Skin of body (tissue), 2 donors: ENCODE data around the gene PLPPR3. TPM values are rescaled to one million over a fixed set of nuclear protein-coding genes. Genes with fewer than 3 reads are reported as not detected.
"Not testable (repeated sequence)": the region's sequence is repeated elsewhere in the genome, so short reads cannot be mapped to it uniquely, and the experiment has no call there.

ENCODE experiments used
- DNase-seq: peaks from one replicate; lab custom pipeline; 2025; lab: John Stamatoyannopoulos, UW
- total RNA-seq: library from RNA; depleted of rRNA; stranded (reverse); fragments of >200 nt; gene quantifications from one replicate; pipeline ENCODE4 v1.2.3, GENCODE V29; 2014

Gene PLPPR3
- total RNA-seq, 1 donor from 2014 or later: 0.89 TPM

DNA sequence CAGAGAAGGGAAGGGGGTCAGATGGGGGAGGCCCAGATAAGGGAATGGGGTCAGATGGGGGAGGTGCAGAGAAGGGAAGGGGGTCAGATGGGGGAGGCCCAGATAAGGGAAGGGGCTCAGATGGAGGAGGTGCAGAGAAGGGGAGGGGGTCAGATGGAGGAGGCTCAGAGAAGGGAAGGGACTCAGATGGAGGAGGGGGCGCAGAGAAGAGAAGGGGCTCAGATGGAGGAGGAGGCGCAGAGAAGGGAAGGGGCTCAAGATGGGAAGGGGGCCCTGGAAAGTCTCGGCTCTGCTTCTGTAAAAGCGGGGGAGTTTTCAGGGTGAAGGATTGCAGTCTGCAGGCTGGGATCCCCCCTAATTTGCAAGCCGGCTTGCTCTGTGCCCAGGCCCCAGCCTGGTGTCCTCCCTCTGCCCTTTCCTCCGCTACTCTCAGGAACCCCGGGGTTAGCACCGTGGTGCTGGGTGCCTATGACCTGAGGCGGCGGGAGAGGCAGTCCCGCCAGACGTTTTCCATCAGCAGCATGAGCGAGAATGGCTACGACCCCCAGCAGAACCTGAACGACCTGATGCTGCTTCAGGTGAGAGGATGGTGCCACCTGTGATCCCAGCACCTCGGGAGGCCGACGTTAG lies 7.5 kb upstream of the PLPPR3 start:
- no peak for DNase-seq

DNA sequence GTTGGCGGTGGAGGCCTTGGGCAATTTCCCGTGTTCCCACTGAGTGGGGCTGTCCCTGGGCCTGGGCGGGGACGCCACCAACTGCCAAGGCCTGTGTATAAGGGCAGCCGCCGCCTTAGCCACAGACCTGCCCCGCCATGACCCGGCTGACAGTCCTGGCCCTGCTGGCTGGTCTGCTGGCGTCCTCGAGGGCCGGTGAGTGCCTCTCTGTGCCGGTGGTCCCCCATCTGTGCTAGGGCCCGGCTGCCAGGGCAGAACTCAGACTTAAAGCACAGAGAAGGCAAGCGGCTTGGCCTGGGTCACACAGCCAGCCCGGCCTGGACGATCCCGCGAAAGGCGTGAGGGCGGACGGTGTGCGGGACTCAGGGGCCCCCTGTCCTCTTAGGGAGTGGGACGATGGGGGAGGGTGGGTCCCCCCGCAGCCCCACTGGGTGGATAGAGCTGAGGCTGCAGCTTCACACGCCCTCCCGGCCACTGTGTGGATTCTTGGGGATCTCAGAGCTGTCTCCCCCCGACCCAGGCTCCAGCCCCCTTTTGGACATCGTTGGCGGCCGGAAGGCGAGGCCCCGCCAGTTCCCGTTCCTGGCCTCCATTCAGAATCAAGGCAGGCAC lies 6.1 kb upstream of the PLPPR3 start, which contains the start of gene AZU1:
Gene AZU1, plus strand, starts transcription at position 128 of the 612 bp plus-strand sequence. Its CDS starts 10 bp downstream, at position 138.
- no peak for DNase-seq

DNA sequence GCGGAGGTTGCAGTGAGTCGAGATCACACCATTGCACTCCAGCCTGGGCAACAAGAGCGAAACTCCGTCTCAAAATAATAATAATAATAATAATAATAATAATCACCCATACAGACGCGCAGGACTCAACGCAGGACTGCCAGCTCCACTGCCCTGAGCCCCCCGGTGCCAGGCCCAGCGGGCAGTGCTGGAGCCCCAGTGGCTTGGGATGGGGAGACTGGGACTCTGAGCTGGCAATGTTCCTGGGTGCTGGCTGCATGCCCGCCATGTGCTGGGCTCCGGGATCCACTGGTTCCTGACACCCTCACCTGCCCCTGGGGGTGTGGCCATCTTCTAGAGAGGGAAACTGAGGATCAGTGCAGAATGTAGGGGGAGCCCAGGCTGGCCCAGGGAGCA lies 5.6 kb upstream of the PLPPR3 start:
- DNase-seq: no peak

DNA sequence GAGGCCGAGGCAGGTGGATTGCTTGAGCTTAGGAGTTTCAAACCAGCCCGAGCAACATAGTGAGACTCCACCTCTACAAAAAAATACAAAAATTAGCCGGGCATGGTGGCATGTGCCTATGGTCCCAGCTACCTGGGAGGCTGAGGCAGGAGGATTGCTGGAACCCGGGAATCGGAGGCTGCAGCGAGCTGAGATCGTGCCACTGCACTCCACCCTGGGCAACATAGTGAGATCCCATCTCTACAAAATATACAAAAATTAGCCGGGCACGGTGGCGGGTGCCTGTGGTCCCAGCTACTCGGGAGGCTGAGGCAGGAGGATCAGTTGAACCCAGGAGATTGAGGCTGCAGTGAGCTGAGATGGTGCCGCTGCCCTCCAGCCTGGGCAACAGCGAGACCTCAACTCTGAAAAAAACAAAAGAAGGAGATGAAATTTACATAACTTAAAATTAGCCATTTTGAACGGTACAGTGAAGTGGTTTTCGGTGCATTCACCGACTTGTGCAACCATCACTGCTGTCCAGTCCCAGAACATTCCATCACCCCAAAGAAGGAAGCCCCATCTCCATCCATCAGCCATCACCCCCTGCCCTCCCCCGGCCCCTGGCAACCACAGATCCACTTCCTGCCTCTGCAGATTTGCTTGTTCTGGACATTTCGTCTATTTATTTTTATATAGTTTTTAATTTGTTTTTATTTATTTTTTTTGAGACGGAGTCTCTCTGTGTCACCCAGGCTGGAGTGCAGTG lies 4.3 kb upstream of the PLPPR3 start:
- DNase-seq: no peak

GRCh38 chr19:824885-825284 lies 3.1 kb upstream of the PLPPR3 start:
- no peak for DNase-seq

DNA sequence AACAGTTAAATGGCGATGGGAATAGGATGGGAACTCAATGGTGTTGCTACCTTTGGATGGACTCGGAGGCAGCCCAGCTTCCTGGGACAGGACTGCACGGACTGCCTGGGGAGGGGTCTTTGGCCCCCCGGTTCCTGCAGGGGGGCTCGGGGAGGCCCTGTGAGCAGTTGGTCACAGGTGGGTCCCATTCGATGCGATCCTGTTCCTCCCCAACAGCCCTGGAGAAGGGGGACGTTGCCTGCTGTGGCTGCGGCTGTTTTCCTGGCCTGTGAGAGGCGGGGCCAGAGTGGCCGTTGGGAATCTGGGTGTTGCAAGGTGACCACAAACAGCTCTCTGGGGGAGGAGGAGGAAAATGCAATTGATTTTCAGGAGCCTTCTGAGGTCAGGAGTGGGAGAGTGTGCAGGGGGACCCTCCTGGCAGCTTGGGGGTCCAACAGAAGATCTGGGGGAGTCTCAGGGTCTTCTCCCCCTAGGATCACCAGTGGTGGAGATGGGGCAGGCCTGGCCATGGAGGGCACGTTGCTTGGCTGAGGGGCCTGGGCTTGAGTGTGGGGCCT lies 1.9 kb upstream of the PLPPR3 start:
- no peak for DNase-seq

DNA sequence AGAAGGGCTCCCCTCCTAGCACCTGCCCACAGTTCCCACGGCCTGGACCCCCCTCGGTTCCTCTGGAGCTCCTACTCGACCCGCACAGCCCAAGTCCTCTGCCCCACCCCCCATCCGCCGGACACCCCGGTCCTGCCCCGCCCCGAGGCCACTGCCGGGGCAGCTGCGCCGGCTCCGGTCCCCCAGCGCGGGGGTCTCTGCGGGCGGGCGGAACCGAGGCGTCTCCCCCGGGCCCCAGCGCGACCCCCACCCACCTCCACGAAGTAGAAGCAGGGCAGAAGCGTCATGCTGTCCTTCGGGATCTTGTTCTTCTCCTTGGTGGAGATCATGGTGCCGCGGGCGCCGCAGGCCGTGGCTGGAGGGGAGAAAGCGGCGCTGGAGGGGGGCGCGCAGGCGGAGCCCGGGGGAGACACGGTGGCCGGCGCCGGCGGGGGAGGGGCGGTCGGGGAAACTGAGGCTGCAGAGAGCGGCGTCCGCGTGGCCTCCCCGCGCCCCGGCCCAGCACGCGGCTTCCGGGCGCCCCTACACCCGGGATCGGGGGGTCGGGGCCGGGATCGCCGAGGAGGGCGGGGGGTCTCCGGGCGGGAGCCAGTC lies 427 bp downstream of the PLPPR3 start:
- no peak for DNase-seq

DNA sequence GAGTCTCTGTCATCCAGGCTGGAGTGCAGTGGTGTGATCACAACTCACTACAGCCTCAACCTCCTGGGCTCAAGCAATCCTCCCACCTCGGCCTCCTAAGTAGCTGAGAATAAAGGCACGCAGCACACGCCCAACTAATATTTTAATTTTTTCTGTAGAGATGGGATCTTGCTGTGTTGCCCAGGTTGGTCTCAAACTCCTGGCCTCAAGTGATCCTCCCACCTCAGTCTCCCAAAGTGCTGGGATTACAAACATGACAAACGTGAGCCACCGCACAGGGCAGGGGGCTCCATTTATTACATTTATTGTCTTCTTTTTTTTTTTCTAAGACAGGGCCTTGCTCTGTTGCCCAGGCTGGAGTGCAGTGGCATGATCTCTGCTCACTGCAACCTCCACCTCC lies 1.5 kb downstream of the PLPPR3 start:
- DNase-seq: not testable (repeated sequence)

GRCh38 chr19:816500-816857 lies 5.3 kb downstream of the PLPPR3 start:
- no peak for DNase-seq

DNA sequence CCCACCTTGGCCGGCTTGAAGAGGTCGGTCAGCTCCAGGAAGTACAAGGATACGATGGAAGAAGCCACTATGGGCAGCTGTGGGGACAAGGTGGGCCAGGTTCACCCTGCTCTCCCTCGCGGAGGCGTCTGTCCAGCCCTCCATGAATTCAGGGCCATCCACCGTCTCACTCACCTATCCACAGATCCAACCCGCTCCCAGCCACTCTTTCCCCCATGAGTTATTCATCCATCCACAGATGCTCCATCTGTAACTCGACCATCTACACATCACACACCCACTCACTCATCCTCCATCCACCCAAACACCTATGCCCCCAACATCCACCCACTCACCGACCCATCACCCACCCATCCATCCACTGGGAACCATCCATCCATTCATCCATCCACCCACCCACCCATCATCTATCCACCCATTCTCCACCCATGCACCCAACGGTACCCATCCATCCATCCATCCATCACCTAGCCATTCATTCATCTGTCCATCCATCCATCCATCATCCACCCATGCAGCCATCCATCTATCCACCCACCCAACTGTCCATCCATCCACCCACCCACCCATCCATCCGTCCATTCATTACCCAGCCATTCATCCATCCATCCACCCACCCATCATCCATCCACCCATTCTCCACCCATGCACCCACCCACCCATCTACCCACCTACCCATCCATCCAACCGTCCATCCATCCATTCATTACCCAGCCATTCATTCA lies 5.8 kb downstream of the PLPPR3 start:
- no peak for DNase-seq

DNA sequence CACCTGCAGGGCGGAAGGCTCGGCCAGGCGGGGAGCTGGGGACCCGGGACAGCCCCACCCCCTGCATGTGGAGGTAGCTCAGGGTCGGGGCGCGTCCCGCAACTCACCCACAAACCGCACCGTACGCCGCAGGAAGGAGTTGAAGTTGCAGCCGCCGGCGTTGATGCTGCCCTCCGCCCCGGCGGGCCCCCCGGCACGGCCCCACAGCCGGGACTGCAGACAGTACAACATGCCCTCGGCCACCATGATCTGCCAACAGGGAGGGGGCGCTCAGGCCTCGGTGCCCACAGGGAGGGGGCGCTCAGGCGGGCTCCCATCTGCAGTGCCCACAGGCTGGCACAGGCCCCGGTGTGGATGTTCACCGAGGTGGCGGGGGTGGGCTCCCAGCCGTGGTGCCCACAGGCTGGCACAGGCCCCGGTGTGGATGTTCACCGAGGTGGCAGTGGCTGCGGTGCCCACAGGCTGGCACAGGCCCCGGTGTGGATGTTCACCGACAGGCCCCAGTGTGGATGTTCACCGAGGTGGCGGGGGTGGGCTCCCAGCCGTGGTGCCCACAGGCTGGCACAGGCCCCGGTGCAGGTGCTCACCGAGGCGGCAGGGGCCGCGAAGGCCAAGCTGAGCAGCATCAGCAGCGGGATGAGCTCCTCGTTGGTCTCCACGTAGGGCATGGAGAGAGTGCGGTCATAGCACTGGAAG lies 6.5 kb downstream of the PLPPR3 start:
- no peak for DNase-seq

- DNase-seq: no peak
Measured at GRCh38 chr19:814152-815078, 7.3 kb downstream of the PLPPR3 start.

- DNase-seq: no peak
Measured at GRCh38 chr19:813219-814151, 8.3 kb downstream of the PLPPR3 start.

DNA sequence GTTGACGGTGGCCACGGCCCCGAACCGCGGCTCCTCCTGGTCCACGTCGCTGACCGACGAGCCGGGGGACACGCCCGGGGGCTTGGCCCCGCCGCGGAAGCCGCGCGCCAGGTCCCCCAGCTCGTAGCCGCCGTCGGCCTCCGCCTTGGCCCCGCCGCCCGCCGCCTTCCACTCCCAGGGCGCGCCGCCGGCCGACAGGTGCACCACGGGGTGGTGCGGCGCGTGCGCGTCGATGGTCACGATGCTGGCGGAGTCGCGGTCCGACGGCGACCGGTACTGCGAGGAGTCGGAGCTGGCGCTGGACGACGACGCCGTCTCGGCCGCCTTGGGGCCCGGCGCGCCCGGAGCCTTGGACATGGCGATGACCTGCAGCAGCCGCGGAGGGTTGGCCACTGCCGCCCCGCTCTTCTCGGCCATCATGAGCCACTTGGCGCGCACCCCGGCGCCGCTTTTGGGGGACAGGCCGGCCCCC lies 9.0 kb downstream of the PLPPR3 start:
- DNase-seq: no peak

GRCh38 chr19:812049-812746 lies 9.6 kb downstream of the PLPPR3 start:
- no peak for DNase-seq

- DNase-seq: no peak
Measured at GRCh38 chr19:811506-812048, 10.2 kb downstream of the PLPPR3 start.

- DNase-seq: no peak
Measured at GRCh38 chr19:810883-811489, 10.8 kb downstream of the PLPPR3 start.
